Upper lobe of left lung (tissue), 4 donors: ENCODE measurements around the gene ZNF581.

Experiments
- EP300 ChIP-seq, 4 donors: sonication (generic); formaldehyde crosslinking; IDR thresholded peaks; one replicate each; pipeline ENCODE4 v1.5.1; 2017; ENCODE audit warnings: antibody characterized with exemption in 4 of 4, control low read depth in 2 of 4
- POLR2A ChIP-seq, 4 donors: fragments of 450-650 bp; IDR thresholded peaks; one replicate each; pipeline ENCODE4 v1.5.1; 2016 to 2017; ENCODE audit warnings: antibody characterized with exemption in 4 of 4, mild to moderate bottlenecking in 2 of 4
- POLR2AphosphoS5 ChIP-seq, 2 donors: sonication (generic); formaldehyde crosslinking; IDR thresholded peaks; one replicate each; pipeline ENCODE4 v1.5.1; 2017; ENCODE audit warnings: antibody characterized with exemption in 2 of 2
- TF ChIP-seq, protein P1 (sequence below), 6 experiments: fragments of 450-650 bp in 4 of 6; fragments of 200-600 bp in 2 of 6; sonication (generic) in 2 of 6; IDR thresholded peaks; one replicate each; pipeline ENCODE4 v1.5.1; 2016 to 2019; ENCODE audit warnings: antibody characterized with exemption in 6 of 6

GRCh38 chr19:55667006-55667381 lies 23.5 kb downstream of the ZNF581 start:
- TF ChIP-seq POLR2A (IDR thresholded peaks at IDR 0.05), result no peak
- TF ChIP-seq, protein P1, sequence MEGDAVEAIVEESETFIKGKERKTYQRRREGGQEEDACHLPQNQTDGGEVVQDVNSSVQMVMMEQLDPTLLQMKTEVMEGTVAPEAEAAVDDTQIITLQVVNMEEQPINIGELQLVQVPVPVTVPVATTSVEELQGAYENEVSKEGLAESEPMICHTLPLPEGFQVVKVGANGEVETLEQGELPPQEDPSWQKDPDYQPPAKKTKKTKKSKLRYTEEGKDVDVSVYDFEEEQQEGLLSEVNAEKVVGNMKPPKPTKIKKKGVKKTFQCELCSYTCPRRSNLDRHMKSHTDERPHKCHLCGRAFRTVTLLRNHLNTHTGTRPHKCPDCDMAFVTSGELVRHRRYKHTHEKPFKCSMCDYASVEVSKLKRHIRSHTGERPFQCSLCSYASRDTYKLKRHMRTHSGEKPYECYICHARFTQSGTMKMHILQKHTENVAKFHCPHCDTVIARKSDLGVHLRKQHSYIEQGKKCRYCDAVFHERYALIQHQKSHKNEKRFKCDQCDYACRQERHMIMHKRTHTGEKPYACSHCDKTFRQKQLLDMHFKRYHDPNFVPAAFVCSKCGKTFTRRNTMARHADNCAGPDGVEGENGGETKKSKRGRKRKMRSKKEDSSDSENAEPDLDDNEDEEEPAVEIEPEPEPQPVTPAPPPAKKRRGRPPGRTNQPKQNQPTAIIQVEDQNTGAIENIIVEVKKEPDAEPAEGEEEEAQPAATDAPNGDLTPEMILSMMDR (IDR thresholded peaks at IDR 0.05), result no peak
- no peak for TF ChIP-seq EP300 (IDR thresholded peaks at IDR 0.05)
- TF ChIP-seq POLR2AphosphoS5 (IDR thresholded peaks at IDR 0.05), result no peak
